GM19438 (cell line): ENCODE measurements around the gene ZNF473.
"Not testable (repeated sequence)": the region's sequence is repeated elsewhere in the genome, so short reads cannot be mapped to it uniquely, and the experiment has no call there.

Experiments used
- ATAC-seq: cut with Tn5 transposase; IDR thresholded peaks from one replicate; pipeline ENCODE4 v1.9.1; 2021; ENCODE audit warnings: low read depth; ENCODE audit not compliant: unreplicated experiment

The ZNF473 gene

GRCh38 chr19:50092597-50092996 is 66.8 kb downstream of the ZNF473 start:
- ATAC-seq, result not testable (repeated sequence)

- ATAC-seq, result not testable (repeated sequence)
Observed at GRCh38 chr19:50097884-50098283, 72.1 kb downstream of the ZNF473 start.

GRCh38 chr19:50098892-50099291 is 73.1 kb downstream of the ZNF473 start:
- not testable (repeated sequence) for ATAC-seq

- not testable (repeated sequence) for ATAC-seq
Observed at GRCh38 chr19:50099696-50100095, 73.9 kb downstream of the ZNF473 start.

- ATAC-seq, result not testable (repeated sequence)
Observed at GRCh38 chr19:50100946-50101345, 75.1 kb downstream of the ZNF473 start.
